Astrocyte of the hippocampus (primary cell): ENCODE measurements around the gene IPPK.

Source experiments
- DNase-seq: peaks from one replicate; pipeline ENCODE4 v3.0.0; 2011; ENCODE audit warnings: low read depth, low spot score

IPPK gene

DNA sequence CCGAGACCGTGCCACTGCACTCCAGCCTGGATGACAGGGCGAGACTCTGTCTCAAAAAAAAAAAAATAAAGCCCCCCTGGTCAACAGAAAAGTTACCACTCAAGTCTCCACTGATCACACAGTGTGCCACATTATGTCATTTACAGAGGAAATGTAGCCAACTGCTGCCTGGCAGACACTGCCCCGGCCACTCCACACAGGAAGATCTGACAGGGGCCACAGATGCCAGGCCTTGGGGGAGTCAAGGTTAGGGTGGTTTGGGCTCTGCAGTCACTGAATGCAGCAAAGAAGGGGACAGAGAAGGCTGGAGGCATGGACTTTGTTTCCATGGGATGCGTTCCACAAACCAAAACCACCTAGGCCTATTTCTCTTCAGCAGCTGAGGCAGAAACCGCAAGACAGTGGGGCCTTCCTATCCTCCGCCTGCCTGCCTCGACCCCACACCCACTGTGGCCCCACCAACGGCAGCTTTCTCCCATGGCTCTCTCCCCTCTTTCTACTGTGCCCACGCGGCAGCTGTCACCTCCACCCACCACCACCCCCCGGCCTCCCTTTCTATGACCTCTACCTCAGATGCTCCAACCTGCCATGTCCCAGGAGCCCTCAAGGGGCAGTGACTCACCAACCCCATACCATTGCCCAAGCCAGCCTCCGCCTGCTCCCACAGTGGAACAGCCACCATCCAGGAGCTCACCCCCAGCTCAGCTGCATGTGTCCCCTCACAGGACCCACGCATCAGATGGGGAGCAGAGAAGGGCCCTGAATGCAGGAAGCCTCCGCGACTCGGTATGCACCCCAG lies 12.4 kb downstream of the IPPK start:
- no peak for DNase-seq

DNA sequence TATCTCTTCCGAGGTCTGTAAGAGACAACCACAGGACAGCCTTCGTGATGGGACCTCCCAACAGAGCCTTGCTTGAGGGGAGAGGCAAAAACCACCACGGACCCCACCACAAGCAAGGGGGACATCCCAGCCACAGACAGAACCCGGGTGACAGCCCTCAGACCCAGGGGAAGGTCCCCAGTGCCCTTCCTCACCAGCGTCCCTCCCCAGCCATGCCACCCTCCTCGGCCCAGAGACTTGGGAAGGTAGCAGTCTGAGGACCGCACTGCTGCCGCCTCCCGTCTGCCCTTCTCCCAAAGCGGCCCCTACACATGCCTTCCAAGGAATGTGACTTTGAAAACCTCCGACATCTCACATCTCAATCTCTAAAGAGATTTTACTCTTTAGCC lies 13.4 kb downstream of the IPPK start:
- no peak for DNase-seq

DNA sequence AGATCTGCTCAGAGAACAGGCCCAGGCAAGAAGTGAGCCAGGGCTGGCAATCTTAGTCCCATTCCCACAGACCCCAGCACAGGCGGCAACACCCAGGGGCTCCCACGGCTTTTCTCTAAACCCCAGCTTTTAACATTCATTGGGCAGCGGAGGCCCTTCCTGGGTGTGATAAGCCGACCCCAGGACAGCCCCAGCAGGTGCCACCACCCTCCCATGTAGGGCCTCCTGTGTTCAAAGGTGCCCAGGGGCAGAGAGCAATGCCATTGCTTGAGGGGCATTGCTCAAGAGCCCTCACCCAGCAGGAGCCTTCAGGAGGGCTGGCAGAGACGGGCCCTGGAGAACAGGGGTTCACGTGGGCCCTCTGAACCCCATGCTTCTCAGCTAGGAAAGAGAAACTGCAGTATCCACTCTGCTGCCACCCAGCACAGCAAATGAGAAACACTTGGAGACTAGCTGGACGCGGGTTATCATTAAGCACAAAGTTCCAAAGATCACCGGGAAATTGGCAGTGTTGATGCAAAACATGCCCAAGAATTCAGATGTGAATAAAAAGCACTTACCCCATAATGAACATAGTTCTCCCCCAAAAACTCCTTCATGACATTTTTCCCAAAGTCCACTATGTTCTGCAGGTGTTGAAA lies 13.9 kb downstream of the IPPK start:
- DNase-seq: no peak

DNA sequence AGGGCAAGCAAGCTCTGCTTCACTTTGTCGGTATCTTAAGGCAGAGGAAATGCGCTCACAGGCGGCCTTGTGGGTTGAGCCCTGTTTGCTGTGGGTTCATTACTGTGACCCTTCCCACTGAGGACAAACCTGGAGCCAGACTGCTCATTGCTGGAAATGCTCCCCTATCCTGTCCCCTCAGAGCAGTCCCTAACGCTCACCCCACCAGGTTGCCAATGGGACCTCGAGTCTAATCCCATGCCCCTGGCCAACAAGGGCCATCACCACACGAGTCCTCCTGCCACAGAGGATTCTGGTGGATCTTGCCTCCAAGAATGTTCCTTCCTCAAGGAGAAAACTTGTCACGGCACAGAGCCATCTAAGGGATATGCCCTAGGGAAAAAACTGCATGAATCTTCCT lies 14.6 kb downstream of the IPPK start:
- no peak for DNase-seq

DNA sequence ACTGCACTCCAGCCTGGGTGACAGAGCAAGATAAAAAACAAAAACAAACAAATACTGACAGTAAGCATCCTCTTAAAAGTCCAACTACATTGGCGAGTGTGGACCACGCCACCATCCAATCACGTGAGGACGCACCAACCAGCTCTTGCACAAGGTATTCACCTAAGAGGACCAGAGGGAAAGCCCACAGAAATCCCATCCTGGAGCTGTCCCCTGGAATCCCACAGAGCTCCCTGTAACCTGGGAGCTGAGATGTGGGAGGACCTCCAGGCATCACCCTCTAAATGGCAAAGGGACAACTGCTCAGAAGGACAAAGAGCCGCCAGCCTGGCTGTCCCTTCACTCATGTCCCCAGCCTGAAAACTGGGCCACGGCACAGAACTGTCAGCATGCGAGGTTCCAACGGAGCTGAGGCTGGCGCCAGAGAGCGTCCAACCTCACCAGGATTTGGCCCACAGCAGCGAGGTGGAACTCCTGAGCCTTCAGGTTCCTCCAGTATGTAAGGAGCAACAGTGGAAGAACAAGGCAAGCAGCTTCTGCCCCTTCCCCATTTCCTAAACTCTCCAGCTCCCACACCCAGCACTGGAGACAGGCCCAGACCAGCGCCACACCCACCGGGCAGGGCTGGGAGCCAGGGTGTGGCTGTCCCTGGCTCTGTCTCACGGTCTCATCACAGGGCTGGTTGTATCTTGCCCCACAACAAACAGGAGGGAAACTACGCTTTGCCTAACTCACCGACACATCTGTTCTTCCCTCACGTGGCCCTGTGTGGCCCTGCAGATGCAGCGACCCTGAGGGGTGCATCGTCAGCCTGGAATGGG lies 15.2 kb downstream of the IPPK start:
- DNase-seq: peak; percentile 11

DNA sequence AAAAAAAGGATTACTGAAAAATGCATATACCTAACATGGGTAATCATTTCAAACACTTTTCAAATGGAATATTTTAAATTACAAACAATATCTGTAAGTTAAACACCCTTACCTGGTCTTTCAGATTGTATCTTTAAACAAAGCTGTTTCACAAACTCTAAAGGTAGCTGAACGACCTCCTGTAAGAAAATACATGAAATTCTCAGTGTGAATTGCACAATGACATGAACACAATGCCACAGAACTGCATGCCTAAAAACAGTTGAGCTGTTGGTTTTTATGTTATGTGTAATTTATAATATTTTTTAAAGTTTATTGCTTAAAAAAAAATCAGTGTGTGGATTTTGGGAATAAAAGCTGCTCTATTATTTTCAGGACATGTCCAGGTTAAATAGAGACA lies 17.5 kb downstream of the IPPK start:
- no peak for DNase-seq

DNA sequence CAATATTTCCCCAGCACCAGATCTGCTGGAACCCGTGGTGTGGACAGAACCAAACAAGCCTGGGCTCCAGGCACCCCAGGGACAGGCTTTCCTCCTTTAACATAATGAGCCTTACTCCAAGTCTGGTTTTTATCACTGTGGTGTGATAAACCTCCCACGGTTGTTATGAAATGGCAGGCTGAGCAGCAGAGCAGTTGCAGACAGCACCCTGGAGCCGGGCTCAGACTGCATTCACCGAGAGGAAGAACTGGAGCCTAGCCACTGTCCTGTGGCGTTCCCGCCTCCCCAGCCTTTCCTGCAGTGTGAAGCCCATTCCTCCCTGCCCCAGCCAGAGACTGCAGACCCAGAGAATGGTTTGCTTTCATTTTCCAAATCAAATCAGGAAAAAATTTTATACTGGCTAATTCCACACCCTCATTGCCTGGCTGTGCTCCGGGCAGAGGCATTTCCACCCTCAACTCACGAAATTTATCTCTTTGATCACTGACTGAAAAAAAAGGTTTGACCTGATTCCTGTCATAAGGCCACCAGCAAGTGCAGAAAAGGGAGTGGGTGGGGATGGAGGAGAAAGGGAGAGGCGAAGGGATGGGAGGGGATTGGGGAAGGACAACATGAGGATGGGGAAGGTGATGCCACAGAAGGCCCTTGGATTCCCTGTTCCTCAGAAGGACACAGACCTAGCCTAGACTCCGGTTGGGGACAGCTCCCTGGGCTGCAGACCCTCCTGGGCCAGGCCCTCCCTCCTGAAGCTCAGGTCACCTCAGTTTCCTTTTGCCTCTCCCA lies 18.9 kb downstream of the IPPK start:
- DNase-seq: peak; percentile 78

DNA sequence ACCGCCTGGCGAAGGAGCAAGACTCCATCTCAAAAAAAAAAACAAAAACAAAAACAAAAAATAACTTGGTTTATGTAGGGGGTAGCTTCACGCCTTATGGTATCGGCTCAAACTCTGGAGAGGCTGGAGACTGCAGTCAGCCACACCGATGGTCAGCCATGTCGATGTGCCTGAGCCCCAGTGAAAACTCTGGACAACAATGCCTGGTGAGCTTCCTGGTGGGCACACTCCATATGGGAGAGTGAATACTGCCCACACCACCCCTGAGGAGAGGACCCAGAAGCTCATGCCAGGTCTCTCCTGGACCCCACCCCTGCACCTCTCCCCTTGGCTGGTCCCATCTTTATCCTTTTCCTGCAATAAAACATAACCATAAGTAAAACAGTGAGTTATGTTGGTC lies 19.6 kb downstream of the IPPK start:
- no peak for DNase-seq

DNA sequence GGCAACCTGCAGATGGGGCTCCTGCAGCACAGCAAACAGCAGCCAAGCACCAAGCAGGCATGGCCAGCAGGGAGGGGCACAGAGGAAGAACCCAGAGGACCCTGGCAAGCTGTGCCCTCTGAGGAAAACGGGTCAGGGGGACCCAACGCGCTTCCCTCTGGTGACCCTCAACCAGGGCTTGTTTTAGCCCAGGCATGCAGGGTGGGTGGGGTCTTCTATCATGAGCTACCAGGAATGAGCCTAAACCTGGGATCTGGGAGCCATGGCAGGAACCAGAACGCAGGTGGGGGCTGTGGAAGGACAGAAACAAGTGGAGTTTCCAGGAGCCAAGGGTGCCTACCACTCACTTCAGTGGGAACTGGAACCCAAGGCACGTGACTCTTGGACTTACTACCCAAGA lies 20.9 kb downstream of the IPPK start:
- no peak for DNase-seq

DNA sequence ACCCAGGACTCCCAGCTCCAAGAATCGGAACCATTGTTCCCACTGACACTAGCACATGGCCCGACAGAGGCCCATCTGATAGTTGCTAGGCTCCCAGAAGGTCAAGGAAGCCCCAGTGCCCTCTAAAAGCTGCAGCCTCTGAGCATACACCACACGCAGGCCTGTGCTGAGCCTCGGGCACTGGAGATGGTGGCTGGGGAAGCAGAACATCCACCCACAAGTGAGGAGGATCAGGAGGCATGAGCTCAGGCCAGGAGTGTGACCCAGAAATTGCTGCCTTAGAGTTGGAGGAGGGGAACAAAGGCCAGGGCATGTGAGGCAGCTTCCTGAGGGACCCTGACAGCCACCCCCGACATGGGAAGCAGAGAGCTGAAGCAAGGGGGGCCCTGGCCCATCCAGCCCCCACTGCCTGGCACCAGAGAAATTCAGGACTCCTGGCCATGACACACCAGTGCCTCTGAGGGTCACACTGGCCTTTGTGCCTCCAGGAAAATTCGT lies 21.4 kb downstream of the IPPK start:
- no peak for DNase-seq

DNA sequence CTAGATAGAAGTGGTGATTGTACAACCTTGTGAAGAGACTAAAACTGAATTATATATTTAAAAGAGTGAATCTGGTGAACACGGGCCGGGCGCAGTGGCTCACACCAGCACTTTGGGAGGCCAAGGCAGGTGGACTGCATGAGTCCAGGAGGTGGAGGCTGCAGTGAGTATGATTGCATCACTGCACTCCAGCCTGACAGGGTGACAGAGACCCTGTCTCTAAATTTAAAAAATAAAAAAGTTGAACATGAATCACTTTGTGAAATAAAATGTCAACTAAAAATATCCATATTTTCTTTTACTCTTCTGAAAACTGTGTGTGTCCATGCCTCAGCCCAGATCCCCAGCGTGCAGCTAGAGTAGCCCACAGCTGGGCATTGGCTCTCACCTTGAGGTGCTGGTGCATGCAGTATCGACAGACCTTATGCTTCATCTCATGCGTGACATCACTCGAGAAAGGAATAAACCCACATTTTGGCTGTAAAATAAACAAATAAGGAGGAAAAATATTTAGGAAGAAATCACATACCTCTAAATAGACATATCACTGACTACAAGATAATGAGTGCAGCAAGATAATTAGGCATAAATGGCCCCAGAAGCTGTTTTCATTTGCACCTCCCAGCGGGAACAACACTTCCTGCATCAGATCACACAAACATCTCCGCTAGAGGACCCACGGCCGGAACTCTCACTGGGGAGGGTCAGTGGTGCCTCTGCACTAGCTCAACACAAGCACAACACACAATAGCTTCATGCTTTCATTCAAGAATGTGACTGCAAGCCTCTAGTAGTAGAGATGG lies 22.1 kb downstream of the IPPK start:
- no peak for DNase-seq

DNA sequence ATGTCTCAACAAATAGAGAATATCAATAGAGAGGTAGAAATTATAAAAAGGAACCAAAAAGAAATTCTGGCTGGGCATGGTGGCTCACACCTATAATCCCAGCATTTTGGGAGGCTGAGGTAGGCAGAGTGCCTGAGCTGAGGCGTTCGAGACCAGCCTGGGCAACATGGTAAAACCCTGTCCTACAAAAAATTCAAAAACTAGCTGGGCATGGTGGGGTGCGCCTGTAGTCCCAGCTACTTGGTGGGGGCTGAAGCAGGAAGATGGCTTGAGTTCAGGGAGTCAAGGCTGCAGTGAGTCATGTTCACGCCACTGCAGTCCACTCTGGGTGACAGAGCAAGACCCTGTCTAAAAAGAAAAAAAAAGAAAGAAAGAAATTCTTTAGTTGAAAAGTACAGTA lies 24.9 kb downstream of the IPPK start:
- no peak for DNase-seq

DNA sequence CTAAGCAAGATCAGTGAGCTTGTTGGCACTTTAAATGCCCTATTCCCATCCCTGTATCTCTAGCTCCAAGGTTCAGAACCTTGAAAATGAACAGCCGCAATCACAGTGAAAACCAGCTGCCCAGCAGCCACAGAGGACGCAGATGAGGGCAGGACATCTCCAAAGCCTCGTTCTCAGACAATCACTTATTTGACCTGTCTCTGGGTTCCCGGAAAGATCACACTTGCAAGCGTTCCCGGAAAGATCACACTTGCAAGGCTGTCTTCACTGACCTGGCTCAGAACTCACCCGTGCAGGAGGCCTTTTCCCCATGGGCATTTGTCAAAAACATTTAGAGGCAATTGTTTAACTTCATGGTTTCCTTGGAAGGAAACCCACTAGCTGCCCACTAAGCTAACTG lies 25.7 kb downstream of the IPPK start:
- no peak for DNase-seq

DNA sequence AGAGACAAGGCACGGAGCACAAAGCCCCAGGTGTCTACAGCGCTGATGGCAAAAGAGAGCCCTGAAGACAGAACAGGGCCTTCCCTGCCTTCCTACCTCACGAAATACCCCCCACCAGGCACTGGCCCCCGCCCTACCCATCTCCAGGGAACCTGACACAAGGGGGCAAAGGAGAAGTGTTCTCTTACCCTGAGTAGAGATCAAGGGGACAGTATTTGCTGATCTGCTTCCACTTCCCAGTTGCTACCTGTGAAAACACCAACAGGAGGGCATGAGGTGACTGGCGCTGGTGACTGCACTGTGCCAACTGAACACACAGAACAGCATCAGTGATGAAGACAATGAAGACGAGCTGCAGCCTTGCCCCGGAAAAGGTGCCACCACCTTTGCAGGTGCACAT lies 27.4 kb downstream of the IPPK start:
- no peak for DNase-seq

DNA sequence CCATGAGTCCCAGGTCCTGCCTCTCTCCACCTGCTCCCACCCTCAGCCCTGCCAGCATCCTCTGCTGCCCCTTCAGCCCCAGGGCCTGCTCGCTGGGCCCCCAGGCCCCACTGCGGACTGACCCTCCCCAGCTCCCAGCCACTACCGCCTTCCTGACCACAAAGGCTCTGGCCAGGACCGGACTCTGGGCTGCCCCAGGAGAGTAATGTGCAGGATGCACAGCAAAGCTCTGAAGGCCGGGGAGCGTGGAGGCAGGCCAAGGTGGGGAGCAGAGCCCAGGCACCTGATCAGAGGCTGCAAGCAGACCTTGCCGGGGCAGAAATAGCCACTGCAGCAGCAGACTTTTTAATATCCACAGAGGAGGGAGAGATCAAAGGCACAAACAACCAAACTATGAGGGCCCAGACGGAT lies 27.9 kb downstream of the IPPK start:
- no peak for DNase-seq

DNA sequence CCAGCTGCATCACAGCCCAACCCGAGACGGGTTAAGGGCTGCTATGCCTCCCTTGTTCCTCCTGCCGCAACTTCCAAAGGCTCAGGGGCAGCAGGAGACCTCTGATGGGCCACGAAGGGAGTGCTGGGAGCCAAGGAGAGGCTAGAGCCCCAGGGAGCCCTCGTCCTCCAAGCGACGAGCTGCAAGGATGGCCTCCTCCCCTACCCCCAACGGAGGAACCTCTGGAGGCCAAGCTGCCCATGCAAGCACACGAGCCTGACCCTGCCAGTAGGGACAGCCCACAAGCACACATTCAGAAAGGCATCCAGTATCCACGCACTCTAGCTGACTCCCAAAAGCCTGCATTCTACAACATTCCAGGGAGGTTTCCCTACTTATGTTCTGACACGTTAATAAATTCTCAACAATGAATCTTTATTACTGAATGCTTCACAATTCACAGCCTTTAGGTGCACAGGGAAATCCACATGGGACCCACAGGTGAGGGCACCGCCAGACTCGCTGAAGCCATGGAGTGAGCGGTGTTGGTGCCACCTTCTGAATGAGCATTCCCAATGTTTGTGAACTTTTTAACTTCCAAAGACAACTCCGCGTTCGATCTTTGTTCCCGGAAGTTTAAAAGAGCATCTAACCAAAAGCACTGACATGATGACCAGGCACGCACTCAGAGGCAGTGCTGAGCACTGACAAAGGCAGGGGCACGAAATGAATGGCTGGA lies 28.7 kb downstream of the IPPK start:
- no peak for DNase-seq

DNA sequence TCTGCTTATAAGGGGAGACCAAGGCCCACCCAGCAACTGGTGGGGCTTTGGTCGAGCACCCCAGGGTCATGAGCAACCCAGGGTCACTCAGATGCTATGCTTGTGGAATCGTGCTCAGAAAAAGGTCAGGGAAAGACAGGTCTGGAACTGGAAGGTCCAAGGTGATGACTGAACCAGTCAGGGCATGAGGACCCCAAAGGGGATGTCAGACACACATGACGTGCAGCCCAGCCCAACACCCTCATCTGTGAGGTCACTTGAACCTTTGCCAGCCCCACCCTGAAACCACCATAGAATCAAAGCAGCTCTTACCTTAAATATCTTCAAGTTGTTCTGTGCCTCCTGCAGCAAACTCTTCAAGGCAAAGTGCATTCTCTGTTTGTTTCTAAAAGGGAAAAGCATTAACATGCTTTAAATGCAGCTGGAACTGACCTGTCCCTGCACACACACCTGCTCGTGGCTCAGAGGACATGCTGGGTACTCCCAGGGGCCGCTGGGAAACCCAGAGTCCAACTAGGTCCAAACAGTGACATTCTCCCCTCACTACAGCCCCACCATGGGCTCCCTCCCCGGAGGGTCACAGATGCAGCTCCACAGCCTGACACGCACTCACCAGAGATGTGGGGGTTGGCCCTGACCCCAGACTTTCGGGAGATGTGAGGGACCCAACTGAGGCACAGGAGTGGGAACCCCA lies 29.4 kb downstream of the IPPK start:
- no peak for DNase-seq

DNA sequence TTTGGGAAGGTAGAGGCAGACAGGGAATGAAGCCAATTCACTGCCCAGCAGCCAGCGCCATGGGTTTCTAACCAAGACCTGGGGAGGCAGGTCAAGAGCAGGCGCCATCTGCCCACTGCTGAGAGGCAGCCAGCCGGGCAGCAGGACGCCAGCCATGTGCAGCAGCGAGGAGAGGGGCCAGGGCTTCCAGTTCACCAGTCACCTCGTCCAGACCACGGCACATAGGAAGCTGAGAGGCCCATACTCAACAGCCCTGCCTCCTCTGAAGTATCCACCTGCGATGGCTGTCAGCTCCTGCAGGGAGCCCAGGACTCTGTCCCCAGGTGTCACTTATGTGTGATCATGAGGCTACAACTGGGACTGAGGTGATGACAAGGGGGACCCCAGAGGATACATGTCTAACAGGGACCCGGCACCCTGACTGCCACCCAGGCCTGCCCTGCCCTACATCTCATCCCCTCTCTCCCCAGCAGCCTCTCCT lies 30.1 kb downstream of the IPPK start:
- DNase-seq: no peak

DNA sequence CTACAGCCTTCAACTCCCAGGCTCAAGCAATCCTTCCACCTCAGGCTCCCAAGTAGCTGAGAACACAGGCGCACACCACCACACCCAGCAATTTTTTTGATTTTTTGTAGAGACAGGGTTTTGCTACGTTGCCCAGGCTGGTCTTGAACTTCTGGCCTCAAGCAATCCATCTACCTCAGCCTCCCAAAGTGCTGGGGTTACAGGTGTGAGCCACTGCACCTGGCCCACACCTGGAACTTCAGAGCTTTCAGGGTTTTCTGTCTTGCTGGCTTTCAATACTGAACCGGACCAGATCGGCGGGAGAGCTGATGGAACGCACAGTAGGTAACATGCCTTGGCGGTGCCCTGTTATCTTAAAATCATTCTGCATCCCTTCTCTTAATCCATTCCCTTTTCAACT lies 30.8 kb downstream of the IPPK start:
- DNase-seq: no peak
